H1 (cell line): ENCODE results near the gene TFAP2A.

Source experiments
- ASH2L ChIP-seq: fragments of 200-600, 300-600 bp; sonication (generic); IDR thresholded peaks from one replicate; pipeline ENCODE4 v1.7.1; 2017; ENCODE audit warnings: low read length
- CBX8 ChIP-seq: fragments of 300-800, 300-1000 bp; sonication (generic); IDR thresholded peaks from 2 replicates; pipeline ENCODE4 v1.7.1; 2016; ENCODE audit warnings: low read depth, low read length, borderline replicate concordance
- CHD7 ChIP-seq: fragments of 300-600 bp; sonication (generic); IDR thresholded peaks from 2 replicates; pipeline ENCODE4 v1.7.1; 2012; ENCODE audit warnings: low read length, moderate library complexity, mild to moderate bottlenecking, inconsistent platforms; ENCODE audit not compliant: insufficient replicate concordance
- MAX ChIP-seq: IDR thresholded peaks from 2 replicates; pipeline ENCODE4 v1.6.1; 2012; ENCODE audit warnings: inconsistent platforms
- POLR2A ChIP-seq, 2 experiments: IDR thresholded peaks; 1 replicate in 1 of 2; 2 replicates in 1 of 2; pipeline ENCODE4 v1.6.1; 2011; ENCODE audit warnings: low read depth in 2 of 2, low read length in 2 of 2, mild to moderate bottlenecking in 2 of 2; ENCODE audit errors: control extremely low read depth in 1 of 2
- POU5F1 ChIP-seq: IDR thresholded peaks from 2 replicates; pipeline ENCODE4 v1.6.1; 2011; ENCODE audit warnings: low read depth, mild to moderate bottlenecking, low read length, moderate library complexity
- RXRA ChIP-seq: IDR thresholded peaks from 2 replicates; pipeline ENCODE4 v1.6.1; 2011; ENCODE audit warnings: low read depth, mild to moderate bottlenecking, low read length, moderate library complexity; ENCODE audit not compliant: insufficient read depth
- SRF ChIP-seq: IDR thresholded peaks from 2 replicates; pipeline ENCODE4 v1.6.1; 2011; ENCODE audit warnings: mild to moderate bottlenecking, low read depth, low read length, moderate library complexity
- SUZ12 ChIP-seq: fragments of 200-600 bp; sonication (generic); IDR thresholded peaks from 2 replicates; pipeline ENCODE4 v1.6.1; 2012; ENCODE audit warnings: mild to moderate bottlenecking, inconsistent platforms, low read length, moderate library complexity, mixed read lengths
- TAF1 ChIP-seq: IDR thresholded peaks from 2 replicates; pipeline ENCODE4 v1.6.1; 2011; ENCODE audit warnings: mild to moderate bottlenecking, low read depth, low read length
- TF ChIP-seq, protein P1 (sequence below), 3 experiments: IDR thresholded peaks; 1 replicate in 2 of 3; 2 replicates in 1 of 3; pipeline versions ENCODE4 v1.5.1 to v1.6.1; 2011; ENCODE audit warnings: low read length in 3 of 3, mild to moderate bottlenecking in 3 of 3, inconsistent platforms in 2 of 3, low read depth in 1 of 3, moderate library complexity in 1 of 3; ENCODE audit not compliant: insufficient read depth in 1 of 3; ENCODE audit errors: control extremely low read depth in 1 of 3

DNA sequence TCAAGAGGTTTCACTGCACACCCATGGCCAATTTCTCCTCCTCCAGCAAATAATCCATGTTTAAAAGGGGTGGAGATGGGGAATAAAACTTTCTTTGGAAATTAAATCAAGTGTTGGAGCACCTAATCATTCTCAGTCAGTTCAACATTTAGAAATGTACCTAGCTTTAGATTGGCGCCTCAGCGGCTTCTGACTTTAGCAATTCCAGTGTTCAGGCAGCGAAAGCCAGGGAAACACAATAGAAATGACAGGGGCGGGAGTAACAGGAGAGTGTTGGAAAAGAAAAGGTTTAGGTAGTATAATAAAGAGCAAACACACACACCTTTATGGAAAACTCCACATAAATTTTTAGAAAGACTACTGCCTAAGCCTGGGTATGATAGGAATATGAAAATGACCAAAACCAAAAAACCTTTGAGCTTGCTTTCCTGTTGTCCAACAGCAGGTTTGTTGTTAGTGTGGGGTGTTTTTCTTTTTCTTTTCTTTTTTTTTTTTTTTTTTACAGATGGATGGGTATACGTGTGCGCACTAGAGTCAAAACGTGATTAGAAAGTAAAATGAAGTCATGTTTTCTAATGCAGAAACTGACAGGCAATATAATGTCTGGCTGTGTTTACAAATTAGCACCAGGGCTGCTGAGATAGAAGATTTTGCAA, 7.7 kb downstream of the TFAP2A start:
- no peak for TF ChIP-seq TAF1
- TF ChIP-seq, protein P1, sequence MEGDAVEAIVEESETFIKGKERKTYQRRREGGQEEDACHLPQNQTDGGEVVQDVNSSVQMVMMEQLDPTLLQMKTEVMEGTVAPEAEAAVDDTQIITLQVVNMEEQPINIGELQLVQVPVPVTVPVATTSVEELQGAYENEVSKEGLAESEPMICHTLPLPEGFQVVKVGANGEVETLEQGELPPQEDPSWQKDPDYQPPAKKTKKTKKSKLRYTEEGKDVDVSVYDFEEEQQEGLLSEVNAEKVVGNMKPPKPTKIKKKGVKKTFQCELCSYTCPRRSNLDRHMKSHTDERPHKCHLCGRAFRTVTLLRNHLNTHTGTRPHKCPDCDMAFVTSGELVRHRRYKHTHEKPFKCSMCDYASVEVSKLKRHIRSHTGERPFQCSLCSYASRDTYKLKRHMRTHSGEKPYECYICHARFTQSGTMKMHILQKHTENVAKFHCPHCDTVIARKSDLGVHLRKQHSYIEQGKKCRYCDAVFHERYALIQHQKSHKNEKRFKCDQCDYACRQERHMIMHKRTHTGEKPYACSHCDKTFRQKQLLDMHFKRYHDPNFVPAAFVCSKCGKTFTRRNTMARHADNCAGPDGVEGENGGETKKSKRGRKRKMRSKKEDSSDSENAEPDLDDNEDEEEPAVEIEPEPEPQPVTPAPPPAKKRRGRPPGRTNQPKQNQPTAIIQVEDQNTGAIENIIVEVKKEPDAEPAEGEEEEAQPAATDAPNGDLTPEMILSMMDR (IDR thresholded peaks at IDR 0.05; ENCODE audit: control extremely low read depth in 1 of 3, insufficient read depth in 1 of 3, low read depth in 1 of 3, low read length in 3 of 3), result no peak
- no peak for TF ChIP-seq SRF
- TF ChIP-seq POLR2A (IDR thresholded peaks at IDR 0.05; ENCODE audit: control extremely low read depth in 1 of 2, low read depth in 2 of 2, low read length in 2 of 2), result no peak
- no peak for TF ChIP-seq CHD7
- no peak for TF ChIP-seq ASH2L
- no peak for TF ChIP-seq POU5F1
- TF ChIP-seq MAX, result no peak
- TF ChIP-seq SUZ12, result peak; percentile 73; the same call in 1 of the 2 replicates
- no peak; the same call in 1 of the 2 replicates for TF ChIP-seq CBX8
- no peak for TF ChIP-seq RXRA
